ENCODE data around the gene TRDMT1. TPM values are rescaled to one million over a fixed set of nuclear protein-coding genes. Genes with fewer than 3 reads are reported as not detected.

TRDMT1 gene
- total RNA-seq, 1 donor from 2014 or later: 5.9 TPM

- Mint-ChIP-seq H3K4me1 (ENCODE audit: low read depth, unreplicated experiment) (peaks cover 53% of the 10 kb centered on the region), H3K36me3 (ENCODE audit: low read depth, unreplicated experiment) (no peaks in the 10 kb centered on the region), H3K27me3 (ENCODE audit: low read depth, unreplicated experiment) (no peaks in the 10 kb centered on the region), H3K4me3 (ENCODE audit: unreplicated experiment) (peak overlapping the region; percentile 27), H3K9me3 (ENCODE audit: unreplicated experiment) (no peaks in the 10 kb centered on the region), H3K27ac (ENCODE audit: unreplicated experiment) (peak overlapping the region; percentile 98)
- DNase-seq (ENCODE audit: low read depth): peak; percentile 86
- H3K27me3 ChIP-seq (ENCODE audit: insufficient read depth, low read length): no peaks in the 10 kb centered on the region
- peak overlapping the region; percentile 1 for H2AFZ ChIP-seq (ENCODE audit: low read depth, low read length)
- H3K4me2 ChIP-seq (ENCODE audit: low read length): peak overlapping the region; percentile 59
- peak overlapping the region; percentile 66 for H3K9ac ChIP-seq (ENCODE audit: low read length)
- peak overlapping the region; percentile 89 for H3K27ac ChIP-seq (ENCODE audit: low read depth, low read length)
- H3K36me3 ChIP-seq (ENCODE audit: insufficient read depth, low read length): no peaks in the 10 kb centered on the region
- H4K20me1 ChIP-seq (ENCODE audit: insufficient read depth, low read length): no peaks in the 10 kb centered on the region
- no peaks in the 10 kb centered on the region for H3K9me3 ChIP-seq (ENCODE audit: insufficient read depth, low read depth, low read length)
- H3K4me3 ChIP-seq (ENCODE audit: insufficient read depth, low read depth, low read length): no peak overlapping the region
- TF ChIP-seq EZH2 (IDR thresholded peaks at IDR 0.05; ENCODE audit: insufficient read depth, low read length) (no peak), CTCF (IDR thresholded peaks at IDR 0.05; ENCODE audit: insufficient read depth, low read depth, low read length) (no peak)
- FAIRE-seq: peak; percentile 88
- peaks cover 30% of the 10 kb centered on the region for H3K4me1 ChIP-seq (ENCODE audit: insufficient read depth, low read length)
- no peaks in the 10 kb centered on the region for H3K79me2 ChIP-seq (ENCODE audit: insufficient read depth, low read length)
Measured at GRCh38 chr10:17206210-17206709, 4.8 kb upstream of the TRDMT1 start.

GRCh38 chr10:17203416-17203815, 1.9 kb upstream of the TRDMT1 start:
- H3K36me3 ChIP-seq (ENCODE audit: insufficient read depth, low read length): no peaks in the 10 kb centered on the region
- H3K4me1 Mint-ChIP-seq (ENCODE audit: low read depth, unreplicated experiment): peaks cover 55% of the 10 kb centered on the region
- no peak overlapping the region for H3K27ac ChIP-seq (ENCODE audit: low read depth, low read length)

More at GRCh38 chr10:17203416-17203815, 1.9 kb upstream of the TRDMT1 start:
- Histone ChIP-seq H3K27me3 (ENCODE audit: insufficient read depth, low read length) (no peaks in the 10 kb centered on the region), H4K20me1 (ENCODE audit: insufficient read depth, low read length) (no peaks in the 10 kb centered on the region), H3K9me3 (ENCODE audit: insufficient read depth, low read depth, low read length) (no peaks in the 10 kb centered on the region), H3K79me2 (ENCODE audit: insufficient read depth, low read length) (peaks cover 23% of the 10 kb centered on the region), H3K4me1 (ENCODE audit: insufficient read depth, low read length) (peaks cover 34% of the 10 kb centered on the region), H3K4me2 (ENCODE audit: low read length) (no peak overlapping the region), H3K9ac (ENCODE audit: low read length) (no peak overlapping the region), H3K4me3 (ENCODE audit: insufficient read depth, low read depth, low read length) (no peak overlapping the region), H2AFZ (ENCODE audit: low read depth, low read length) (no peak overlapping the region)
- peak; percentile 32 for FAIRE-seq
- no peak for TF ChIP-seq EZH2 (IDR thresholded peaks at IDR 0.05; ENCODE audit: insufficient read depth, low read length)
- TF ChIP-seq CTCF (IDR thresholded peaks at IDR 0.05; ENCODE audit: insufficient read depth, low read depth, low read length): no peak
- Mint-ChIP-seq H3K27me3 (ENCODE audit: low read depth, unreplicated experiment) (no peaks in the 10 kb centered on the region), H3K27ac (ENCODE audit: unreplicated experiment) (no peak overlapping the region), H3K9me3 (ENCODE audit: unreplicated experiment) (no peaks in the 10 kb centered on the region), H3K4me3 (ENCODE audit: unreplicated experiment) (no peak overlapping the region), H3K36me3 (ENCODE audit: low read depth, unreplicated experiment) (no peaks in the 10 kb centered on the region)
- DNase-seq (ENCODE audit: low read depth): no peak
